Cerebellar cortex (tissue), 1 donor: ENCODE measurements around the gene MCEE.
"Not testable (repeated sequence)": the region's sequence is repeated elsewhere in the genome, so short reads cannot be mapped to it uniquely, and the experiment has no call there.

Source experiments
- DNase-seq: peaks from one replicate; pipeline ENCODE4 v3.0.0-alpha.2; 2015; ENCODE audit warnings: low spot score

Gene MCEE

DNA sequence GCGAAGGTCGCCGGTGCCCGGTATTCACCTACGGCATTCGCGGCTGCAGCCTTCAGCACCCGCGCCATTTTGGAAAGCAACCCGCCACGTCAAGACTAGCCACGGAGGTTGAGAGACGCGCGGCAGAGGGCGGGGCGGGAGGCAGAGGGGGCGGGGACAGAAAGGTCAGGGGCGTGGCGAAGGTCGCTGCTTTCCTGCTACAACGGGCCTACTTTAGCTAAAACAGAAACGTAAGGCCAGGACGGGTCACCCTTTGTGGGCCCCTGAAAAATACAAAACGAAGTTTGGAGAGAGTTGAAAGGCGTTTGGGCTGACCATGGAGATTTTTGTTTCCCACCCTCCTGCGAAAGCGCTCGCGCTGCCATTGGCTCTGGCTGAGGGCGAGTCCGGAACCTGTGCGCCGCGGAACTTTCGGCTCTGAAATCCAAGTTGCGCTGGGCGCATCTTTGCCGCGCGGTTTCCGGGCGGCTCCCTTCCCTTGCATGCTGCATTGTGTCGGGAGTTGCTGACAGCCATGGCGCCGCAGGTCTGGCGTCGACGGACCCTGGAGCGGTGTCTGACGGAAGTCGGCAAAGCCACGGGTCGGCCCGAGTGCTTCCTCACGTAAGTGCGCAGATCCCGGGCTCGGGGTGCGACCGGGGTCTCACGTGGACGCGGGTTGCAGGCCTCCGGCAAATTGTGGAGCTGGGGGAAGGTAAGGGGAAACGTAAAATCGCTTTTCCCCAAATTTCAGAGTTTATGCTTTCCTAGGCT lies at the start of gene MCEE, which contains the start of gene MPHOSPH10:
Gene MCEE, minus strand, starts transcription at position 78 of the 753 bp plus-strand sequence. Its CDS starts 10 bp downstream, at position 68.
Gene MPHOSPH10, plus strand, starts transcription at position 483 of the 753 bp plus-strand sequence. Its CDS starts 32 bp downstream, at position 515.
- DNase-seq: peak; percentile 93

DNA sequence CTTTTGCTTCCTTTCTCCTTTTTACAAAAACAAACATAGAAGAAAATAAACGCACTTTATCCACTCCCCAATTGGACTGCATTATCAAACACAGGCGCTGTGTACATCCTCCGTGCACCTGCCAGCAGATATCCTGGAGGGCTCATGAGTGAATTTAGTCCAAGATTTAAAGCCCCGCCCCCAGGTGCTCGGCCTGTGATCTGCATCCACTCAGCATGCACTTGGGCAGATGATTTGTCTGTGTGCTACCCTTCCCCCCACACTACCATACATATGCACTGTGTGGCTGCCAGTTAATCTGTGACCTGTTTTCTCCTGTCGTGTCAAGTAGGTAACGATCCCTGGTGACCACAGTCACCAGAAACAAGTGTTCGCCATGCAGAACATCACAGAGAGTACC lies 48.8 kb upstream of the MCEE start:
- peak; percentile 78 for DNase-seq

DNA sequence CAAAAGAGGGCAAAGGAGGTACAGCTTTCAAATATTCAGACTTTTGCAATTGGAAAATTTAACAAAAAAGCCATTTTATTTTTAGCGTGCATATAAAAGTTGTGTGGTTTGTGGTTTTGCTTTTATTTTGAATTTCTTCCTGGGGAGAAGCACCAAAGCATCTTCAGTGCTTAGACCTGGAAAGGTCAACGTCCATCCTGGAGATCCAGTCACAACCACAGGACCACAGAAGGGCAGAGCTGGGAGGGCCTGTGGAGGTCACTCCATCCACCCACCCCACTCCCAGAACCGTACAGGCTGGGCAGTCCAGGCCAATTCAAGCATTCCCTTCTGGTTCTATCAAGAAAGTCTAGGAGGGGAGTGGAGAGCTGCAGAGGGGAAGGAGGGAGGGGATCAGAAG lies 44.2 kb upstream of the MCEE start:
- no peak for DNase-seq

DNA sequence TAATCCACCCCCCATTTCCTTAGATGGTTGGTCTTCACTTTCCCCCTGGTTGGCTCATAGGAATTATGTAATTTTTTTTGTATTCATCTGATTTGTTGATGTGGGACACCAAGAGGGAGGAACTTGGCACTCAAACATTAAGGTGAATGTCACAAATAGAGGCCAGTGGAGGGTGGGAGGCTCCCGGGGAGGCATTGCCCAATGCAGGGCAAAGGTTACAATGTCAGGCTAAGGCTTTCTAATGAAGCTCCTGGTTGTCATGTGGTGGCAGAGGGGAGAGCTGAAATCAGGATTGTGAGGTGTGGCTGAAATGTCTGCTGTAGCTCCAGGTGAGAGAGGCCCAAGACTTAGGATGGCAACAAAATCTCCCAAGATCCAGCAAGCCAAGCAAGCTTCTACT lies 43.1 kb upstream of the MCEE start:
- no peak for DNase-seq

DNA sequence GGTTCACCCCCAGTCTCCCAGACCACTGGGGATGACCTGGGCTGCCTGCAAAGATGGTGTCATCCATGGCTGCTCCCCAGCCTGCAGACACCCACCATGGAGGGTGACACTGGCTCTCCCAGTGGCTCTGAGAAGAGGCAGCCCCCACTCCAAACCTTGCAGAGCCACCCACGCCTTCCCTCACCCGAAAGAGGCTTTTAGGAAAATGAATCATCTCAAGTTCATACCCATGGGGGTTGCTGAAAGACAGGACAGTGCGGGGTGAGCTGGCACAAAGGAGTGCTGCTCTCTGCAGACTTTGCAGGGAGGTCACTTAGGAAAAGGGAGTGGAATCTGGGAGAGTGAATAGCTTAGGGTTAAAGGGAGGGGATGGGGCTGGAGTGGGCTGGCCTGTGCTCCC lies 36.8 kb upstream of the MCEE start:
- no peak for DNase-seq

DNA sequence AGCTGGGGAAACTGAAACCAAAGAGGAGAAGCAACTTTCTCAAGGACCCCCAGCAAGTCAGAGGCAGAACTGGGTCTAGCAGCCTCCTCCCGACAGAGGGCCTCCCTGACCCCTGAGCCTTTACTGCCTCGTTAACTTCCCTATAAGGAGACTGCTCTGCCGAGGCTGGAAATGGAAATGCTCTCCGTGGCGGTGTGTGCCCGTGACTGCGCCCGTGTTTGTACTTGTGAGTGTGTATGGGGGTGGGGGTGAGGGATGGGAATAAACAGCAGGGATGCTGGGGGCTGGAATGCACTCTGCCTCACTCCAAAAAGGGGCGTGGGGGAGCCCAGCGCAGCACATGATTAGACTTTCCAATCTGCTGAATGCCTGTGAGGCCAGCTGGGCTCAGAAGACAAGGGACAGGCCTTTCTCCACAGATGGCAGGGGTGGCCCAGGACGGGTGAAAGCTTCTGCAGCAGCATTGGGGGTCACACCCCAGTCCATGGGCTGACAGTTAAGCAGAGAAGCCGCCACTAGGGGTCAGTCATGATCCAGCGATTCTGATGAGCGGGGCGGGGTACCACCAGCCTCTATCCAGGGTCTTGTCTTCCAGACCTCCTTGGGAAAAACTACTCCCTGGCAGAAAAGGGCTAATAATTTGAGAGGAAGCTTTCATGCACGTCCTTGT lies 27.2 kb upstream of the MCEE start:
- DNase-seq: peak; percentile 54

DNA sequence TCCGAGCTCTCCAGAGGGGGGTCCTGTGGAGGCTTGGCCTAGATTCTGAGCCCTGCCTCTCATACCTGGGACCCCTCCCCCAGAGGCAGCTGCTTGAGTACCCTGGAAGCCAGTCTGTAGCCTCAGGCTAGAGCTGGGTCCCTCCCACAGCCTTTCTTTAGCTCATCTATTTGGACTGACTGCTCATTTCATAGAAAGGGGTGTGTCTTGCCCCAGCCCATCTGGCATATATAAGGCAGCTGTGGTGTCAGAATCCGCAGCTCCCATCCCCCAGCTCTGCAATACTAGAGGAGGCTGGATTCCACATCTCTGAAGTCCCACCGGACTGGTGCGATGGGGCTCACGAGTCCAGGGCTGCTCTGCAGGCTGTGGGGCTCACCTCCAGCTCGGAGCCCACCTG lies 26.5 kb upstream of the MCEE start:
- DNase-seq: no peak

DNA sequence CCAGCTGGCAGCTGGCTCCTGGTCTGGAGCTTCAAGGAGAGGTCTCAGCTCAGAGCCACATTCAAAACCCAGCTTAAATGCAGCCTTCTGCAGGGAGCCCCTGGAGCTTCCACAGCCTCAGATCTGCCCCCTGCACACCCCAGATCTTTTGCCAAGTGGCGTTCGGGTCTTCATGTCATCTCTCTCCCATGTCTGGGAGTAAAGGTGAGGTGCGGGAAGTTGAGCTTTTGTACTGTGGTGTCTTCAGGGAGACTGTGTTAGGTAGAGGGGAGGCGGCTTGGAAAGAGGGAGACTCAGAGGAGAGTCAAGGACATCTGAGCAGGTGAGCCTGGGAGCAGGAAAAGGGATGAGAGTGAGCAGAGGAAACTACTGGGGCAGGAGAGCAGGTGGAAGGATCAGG lies 25.8 kb upstream of the MCEE start:
- no peak for DNase-seq

DNA sequence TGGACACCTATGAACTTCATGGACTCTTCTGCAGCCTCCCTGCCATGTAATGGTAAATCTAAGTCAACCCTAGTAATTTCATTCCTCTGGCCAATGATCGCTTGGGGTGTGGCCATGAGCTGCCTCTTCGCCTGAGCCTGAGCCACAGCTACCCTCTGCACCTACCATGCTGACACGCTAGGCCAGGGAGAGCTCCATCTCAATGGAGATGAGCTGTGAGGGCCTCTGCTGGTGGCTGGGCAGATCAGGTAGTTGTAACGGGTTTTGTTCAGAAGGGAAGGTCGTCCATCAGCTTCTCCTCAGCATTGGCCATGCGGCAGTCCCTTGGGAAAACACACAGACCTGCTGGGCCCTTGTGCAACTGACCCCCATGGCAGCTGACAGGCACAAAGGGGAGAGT lies 24.8 kb upstream of the MCEE start:
- DNase-seq: peak; percentile 42

DNA sequence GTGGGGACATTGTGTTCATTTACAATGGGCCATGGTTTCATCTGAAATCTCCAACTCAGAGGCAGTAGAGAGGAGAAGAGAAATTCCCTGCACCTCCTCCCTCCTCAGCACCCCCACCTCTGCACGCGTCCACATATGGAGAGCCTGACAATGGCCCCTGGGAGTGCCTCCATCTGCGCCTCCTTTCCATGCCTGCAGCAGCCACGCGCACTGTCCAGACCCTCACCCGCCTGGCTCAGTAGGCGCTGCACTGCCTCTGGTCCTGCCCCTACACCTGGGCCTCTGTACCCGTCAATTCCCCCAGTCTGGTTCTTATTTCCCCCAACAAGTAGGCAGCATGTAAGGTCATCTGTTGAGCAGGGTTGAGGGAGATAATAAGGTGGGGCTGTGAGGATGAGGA lies 24.2 kb upstream of the MCEE start:
- DNase-seq: no peak

DNA sequence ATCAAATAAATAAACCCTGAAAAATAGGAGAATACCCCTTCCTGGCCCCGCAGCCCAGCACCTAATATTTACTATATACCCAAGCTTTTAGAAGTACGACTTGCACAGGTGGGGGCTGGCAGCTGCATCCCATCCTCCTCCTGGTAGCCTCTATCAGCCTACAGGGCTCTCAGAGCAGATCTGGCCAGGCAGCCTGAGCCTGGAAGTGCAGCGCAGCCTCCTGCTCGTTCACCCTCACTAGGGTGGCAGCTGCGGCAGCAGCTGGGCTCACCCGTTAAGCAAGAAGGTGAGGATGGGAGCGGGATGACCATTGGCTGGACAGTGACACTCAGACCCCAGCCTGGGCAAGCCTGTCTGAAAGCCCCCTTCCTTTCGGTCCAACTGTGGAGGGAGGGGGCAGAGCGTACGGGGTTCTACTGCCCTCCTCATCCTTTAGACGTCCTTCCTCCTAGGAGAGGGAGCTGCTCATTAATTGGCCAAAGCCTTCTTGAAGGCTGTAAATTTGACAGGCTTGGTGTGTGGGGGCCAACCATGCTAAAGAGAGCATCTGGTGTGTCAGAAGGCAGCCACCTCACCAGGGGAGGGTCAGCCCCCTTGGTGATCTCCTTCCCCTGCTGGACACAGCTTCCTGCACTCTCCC lies 23.7 kb upstream of the MCEE start:
- DNase-seq: no peak

DNA sequence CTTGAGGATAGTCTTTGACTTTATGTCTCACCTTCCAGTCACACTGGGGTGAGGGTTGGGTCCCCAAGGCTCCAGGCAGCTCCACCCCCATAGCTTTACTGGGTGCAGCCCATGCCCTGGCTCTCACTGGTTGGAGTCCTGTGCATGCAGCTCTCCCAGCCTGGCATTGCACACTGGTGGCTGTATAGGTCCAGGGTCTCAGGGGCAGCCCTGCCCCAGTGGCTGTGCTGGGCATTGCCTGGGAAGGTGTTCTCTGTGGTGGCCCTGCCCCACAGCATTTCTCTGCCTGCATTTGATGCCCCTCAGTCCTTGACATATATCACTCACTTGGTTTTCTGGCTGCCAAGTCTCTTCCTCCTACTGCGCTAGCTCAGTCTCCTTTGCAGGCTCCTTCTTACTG lies 21.6 kb upstream of the MCEE start:
- no peak for DNase-seq

DNA sequence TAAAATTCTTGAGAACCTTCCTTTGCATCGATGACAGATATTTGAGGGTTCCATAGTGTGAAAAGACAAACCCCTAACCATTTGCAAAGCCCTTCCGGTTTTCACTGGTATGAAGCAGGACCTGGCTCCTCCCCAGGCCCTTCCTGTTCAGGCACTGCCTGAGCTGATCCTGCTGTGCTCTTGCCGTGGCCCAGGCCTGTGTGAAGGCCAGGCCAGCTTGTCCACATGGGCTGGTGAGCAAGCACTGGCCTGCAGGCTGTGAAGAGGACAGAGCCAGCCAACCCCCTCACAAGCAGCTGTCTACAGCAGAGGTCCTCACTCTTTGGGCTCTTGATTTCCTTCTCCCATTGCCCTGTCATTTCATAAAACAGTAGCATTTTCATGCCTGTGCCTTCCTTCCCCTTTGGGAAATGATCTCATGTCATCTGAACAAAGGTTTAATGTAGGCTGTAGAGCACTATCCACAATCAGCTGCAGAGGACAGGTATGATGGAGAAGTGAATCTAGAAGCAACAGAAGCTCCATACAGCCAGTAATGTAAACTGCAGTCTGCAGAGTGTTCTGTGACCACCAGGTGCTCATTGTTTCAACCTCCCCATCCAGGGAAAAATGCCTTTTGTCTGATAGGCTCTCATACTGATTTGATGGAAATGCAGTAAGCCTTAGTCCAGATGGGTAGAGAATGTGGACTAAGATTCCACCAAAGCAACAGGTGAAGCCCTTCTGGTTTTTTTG lies 20.2 kb upstream of the MCEE start:
- DNase-seq: peak; percentile 38

DNA sequence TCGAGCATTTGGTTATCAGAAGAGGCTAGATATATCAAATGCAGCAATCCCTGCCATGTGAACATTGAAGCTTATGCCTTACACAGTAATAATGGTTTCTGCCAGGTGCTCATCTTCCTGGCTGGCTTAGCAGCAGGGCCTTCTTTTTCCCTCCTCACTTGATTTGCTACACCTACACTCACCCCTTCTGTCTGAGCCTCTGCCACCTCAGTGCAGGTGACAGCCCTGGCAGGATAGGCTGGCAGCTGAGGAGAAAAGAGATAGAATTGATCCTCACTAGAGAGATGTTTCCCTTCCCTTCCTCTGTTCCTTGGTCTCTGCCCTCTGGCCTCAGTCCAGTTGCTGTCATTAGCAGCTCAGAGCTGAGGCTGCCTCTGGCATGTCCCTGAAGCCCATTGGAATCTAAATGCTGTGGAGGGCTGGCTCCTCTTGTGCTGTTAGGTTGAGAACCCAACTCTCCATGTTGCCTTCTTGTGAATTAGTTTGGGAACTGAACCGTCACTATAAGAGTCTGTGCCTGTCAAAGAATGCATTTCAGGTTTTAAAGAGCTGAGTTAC lies 18.6 kb upstream of the MCEE start:
- no peak for DNase-seq

DNA sequence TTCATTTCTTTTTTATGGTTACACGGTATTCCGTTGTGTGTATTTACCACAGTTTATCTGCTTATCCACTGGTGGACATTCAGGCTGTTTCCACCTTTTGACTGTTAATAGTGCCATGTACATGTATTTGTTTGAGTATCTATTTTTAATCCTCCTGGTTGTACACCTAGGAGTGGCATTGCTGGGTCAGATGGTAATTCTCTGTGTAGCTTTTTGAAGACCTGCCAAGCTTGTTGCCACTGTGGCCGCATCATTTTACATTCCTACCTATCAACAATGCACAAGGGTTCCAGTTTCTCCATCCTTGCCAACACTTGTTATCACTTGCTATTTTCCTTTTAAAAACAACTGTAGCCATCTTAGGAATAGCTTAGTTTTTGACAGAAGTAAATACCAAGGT lies 13.8 kb upstream of the MCEE start:
- DNase-seq: no peak

DNA sequence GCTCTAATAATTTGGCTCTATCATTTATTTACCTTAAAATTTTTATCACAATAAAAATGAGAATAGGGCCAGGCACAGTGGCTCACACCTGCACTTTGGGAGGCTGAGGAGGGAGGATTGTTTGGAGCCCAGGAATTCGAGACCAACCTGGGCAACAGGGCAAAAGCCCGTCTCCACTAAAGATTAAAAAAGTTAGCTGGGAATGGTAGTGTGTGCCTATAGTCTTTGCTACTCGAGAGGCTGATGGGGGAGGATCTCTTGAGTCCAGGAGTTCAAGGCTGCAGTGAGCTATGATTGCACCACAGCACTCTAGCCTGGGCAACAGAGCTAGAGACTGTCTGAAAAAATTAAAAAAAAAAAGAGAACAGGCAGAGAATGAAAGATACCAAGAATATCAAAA lies 6.1 kb upstream of the MCEE start:
- DNase-seq: no peak

DNA sequence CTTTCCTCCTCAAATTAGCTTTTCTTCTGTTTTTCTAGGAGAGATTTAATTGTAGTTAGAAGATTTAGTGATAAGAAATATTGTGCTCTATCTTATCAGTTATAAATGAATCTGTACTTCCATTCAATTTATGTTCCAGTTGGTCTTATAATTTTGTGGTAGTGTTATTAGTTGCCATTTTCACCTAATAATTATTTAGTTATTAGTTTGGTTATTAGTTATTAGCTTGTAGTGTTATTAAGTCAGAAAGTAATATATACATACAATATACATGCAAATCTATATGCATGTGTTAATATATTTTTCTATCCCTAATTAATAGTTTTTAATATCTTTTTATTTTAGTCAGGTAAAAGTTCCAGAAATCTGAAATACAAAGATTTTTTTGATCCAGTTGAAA lies 3.6 kb upstream of the MCEE start:
- no peak for DNase-seq

DNA sequence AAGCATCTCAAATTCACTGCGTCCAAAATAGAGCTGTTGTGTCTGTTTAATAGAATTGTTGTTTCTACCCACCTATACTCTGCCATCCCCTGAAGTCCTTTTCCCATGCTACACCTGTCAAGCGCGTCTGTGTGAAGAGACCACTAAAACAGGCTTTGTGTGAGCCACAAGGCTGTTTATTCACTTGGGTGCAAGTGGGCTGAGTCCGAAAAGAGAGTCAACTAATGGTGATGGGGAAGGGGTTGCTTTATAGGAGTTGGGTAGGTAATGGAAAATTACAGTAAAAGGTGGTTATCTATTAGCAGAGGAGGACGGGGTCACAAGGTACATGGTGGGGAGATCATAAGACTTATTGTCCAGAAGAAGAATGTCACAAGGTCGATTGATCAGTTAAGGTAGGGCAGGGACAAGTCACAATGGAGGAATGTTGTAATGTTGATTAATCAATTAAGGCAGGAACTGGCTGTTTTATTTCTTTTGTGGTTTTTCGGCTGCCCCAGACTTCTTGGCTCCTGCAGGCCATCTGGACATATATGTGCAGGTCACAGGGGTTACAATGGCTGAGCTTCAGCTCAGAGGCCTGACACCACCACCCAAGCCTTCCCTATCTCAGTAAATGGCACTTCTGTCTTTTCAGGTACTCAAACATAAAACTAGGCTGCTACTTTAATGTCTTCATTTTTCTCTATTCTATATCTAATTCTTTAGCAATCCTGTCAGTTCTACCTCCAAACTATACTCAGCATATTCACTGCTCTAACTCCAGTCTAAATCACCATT lies 1.5 kb upstream of the MCEE start:
- DNase-seq: not testable (repeated sequence)

DNA sequence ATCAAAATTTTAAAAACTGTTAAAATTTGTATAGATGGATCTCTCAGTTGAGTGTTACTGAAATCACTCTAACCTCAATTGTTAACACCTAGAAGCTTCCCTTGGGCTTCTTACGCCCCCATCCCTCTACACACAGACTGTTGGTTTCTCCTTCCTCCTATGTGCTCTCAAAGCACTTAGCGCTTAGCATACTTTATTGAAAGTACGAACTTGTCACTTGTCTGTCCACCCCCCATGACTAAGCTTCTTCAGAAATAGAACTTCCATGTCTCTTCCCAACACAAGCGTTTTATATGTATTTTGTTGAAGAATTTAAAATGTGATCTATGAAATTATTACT lies 846 bp upstream of the MCEE start:
- peak; percentile 31 for DNase-seq

DNA sequence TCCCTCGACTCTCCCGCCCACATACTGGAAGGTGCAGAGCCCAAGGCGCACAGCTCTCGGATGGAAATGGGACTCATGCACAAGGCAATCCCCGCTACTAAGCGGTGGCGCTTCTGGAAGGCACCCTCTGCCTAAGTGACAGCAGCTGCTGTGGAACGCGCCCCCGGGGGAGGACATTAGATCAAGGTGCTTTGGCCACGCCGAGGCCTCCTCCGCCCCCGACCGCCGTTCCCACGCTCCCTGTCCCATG lies 202 bp downstream of the MCEE start:
- peak; percentile 74 for DNase-seq

DNA sequence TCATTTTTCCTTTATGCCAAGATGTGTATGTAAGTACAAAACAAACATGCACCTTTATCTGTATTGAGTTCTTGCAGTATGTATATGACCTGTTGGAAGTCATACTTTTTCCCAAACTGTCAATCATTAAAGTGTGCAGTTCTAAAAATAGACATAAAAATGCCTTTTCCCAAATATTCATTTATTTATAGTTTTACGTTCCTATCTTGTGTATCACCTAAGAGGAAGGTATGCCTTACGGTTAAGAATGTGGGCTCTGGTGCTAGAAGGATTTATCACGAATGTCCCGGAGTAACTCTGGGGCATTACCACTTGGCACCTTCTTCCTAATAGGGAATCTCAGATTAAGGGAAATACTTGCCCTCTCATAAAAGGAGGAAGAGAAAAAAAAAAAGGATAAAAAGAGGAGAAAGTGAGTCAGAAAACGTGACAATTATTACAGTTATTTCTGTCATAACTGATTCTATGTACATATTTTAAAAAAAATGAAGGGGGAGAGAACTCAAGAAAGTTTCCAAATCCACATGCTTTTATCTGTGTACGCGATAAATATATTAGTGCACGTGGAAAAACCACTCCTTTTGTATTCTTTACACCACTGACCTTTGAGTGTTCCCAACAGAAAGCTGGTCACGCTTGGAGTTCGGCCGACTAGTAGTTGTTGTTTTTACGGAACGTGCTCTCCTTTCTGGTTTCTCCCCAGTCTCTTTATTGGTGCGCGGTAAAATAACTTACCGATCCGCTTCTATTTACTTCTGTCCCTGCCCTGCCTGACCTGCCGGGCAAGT lies 721 bp downstream of the MCEE start:
- DNase-seq: peak; percentile 13
